Ectodermal cell (in vitro differentiated cells): ENCODE measurements around the gene SCN5A.

Experiments
- H3K27ac ChIP-seq: 2 replicates; pipeline ENCODE4 v1.7.0; 2013; ENCODE audit warnings: mild to moderate bottlenecking, low read depth, low read length; ENCODE audit not compliant: insufficient read depth, poor library complexity, severe bottlenecking
- H3K27me3 ChIP-seq: 2 replicates; pipeline ENCODE4 v1.7.0; 2013; ENCODE audit warnings: mild to moderate bottlenecking, low read length; ENCODE audit not compliant: insufficient read depth, control insufficient read depth, poor library complexity, severe bottlenecking
- H3K36me3 ChIP-seq: one replicate; pipeline ENCODE4 v1.7.0; 2013; ENCODE audit warnings: low read length; ENCODE audit not compliant: control insufficient read depth, insufficient read depth
- H3K4me1 ChIP-seq: one replicate; pipeline ENCODE4 v1.7.0; 2013; ENCODE audit warnings: low read length; ENCODE audit not compliant: control insufficient read depth, insufficient read depth
- H3K4me3 ChIP-seq: 2 replicates; pipeline ENCODE4 v1.7.0; 2013; ENCODE audit warnings: low read depth, low read length, control low read depth; ENCODE audit not compliant: insufficient read depth
- H3K9me3 ChIP-seq: 2 replicates; pipeline ENCODE4 v1.7.0; 2013; ENCODE audit warnings: mild to moderate bottlenecking, low read length, moderate library complexity; ENCODE audit not compliant: control insufficient read depth
- WGBS, 2 experiments: methylation state at CpG; one replicate each; pipeline ENCODE4 v1.1.7; 2013; ENCODE audit warnings: missing lambda C conversion rate in 2 of 2; 5-methylcytosine and 5-hydroxymethylcytosine counted together

SCN5A gene

DNA sequence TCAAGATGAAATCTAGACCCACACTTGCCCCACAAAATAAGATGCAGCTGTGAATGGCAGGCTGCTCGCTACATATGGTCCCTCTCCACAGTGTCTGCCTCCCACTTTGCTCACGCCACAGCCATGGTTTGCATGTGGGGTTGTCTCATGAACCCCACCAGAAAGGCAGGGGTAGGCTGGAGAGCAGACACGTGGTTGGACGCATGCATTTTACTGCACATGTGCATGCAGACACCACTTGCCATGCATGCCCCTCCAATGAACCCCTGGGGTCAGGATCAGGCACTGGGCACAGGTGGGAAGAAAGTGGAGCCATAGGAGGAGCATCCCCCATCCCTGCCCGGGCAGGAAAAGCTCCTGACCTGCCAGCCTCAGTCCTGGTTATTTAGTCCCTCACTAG, 20.7 kb downstream of the SCN5A start:
- Histone ChIP-seq H3K4me1 (peaks cover 10% of the 10 kb centered on the region), H3K9me3 (no peaks in the 10 kb centered on the region), H3K36me3 (no peaks in the 10 kb centered on the region), H3K27ac (no peak overlapping the region), H3K27me3 (peaks cover 11% of the 10 kb centered on the region), H3K4me3 (no peak overlapping the region)
- 94 to 96% methylated on average over 5 of the region's 5 CpGs for WGBS, 2 experiments

DNA sequence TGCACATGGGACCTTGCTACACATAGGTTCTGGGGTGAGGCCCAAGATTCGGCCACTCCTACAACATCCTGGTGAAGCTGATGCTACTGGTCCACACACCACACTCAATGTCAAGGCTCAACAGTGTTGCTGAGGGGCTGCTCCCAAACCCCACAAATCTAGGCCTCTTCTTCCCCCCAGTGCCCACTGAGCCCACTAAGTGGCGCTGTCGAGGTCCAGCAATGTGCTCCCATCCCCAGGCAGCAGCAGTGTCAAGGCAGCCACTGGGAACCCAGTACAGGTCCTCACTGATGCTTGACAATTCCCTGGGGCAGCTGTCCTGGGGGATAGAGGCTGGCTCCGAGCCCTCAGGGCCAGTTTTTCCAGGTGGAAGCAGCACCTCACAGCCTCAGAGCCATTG, 21.5 kb downstream of the SCN5A start:
- Histone ChIP-seq H3K9me3 (no peaks in the 10 kb centered on the region), H3K27ac (no peak overlapping the region), H3K4me1 (peaks cover 10% of the 10 kb centered on the region), H3K4me3 (no peak overlapping the region), H3K27me3 (peaks cover 6% of the 10 kb centered on the region), H3K36me3 (no peaks in the 10 kb centered on the region)
- 43% methylated on average over 4 of the region's 4 CpGs for WGBS, 2 experiments

DNA sequence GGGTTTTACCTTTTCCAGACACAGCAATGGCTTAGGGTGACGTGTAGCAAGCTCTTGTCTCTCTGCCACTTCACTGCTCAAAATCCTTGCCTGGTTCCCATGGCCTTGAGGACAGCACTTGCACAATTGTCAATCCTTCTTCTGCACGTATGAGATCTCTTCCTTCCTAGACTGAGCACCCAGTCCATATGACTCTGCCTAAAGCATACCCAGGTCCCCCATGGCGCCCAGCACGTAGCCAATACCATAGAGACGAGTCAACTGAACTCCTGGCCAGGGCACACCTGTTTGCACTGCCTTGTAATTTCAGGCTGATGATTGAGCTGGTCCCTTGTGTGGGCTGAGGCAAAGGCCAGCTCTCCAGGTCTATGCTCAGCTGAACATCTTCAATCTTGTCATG, 23.3 kb downstream of the SCN5A start:
- H3K36me3 ChIP-seq, result no peaks in the 10 kb centered on the region

DNA sequence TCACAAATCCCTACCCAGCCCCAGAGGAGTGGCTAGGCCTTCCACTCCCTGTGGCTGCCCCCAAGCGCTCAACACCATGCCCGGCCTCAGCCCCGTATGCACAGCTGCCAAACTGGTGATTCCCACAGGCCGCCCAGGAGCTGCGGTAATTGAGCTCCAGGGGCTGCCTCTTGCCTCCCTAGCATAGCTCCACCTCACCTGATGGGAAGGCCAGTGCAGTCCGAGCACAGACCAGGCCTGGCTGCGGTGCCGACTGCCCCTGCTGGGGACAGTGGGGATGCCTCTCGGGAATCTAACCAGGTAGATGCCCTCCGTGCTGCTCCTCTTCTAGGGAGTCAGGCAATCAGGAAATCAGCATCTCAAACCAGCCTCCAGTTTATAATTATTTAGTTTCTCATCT, 25.9 kb downstream of the SCN5A start:
- Histone ChIP-seq H3K4me1 (no peaks in the 10 kb centered on the region), H3K27me3 (peaks cover 4% of the 10 kb centered on the region), H3K36me3 (no peaks in the 10 kb centered on the region), H3K4me3 (no peak overlapping the region), H3K27ac (no peak overlapping the region), H3K9me3 (no peaks in the 10 kb centered on the region)
- 60 to 63% methylated on average over 10 of the region's 10 CpGs for WGBS, 2 experiments

More for the DNA sequence above, 23.3 kb downstream of the SCN5A start:
- H3K4me1 ChIP-seq, result peaks cover 10% of the 10 kb centered on the region
- H3K27me3 ChIP-seq, result peaks cover 4% of the 10 kb centered on the region
- WGBS, 2 experiments, result 93% methylated on average over 5 of the region's 5 CpGs
- no peak overlapping the region for H3K4me3 ChIP-seq
- H3K27ac ChIP-seq, result no peak overlapping the region
- no peaks in the 10 kb centered on the region for H3K9me3 ChIP-seq

DNA sequence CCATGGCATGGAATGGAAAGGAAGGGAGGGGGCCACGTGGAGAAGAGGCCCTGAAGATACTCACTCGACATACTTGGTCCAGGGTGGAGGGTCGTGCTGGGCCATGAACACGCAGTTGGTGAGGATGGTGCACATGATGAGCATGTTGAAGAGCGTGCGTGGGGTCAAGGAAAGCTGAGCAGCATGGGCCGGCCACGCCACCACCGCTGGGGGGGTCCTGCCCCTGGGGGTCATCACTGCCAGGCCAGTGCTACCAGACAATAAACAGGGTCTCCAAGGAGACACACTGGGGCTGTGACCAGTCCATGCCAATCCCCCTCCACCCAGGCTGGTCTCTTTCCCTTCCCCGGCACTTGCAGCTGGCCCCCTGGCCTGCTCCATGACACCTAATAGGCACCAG, 27.2 kb downstream of the SCN5A start:
- 94 to 95% methylated on average over 10 of the region's 10 CpGs for WGBS, 2 experiments
- H3K27ac ChIP-seq, result no peak overlapping the region
- H3K4me1 ChIP-seq, result peaks cover 2% of the 10 kb centered on the region
- no peaks in the 10 kb centered on the region for H3K36me3 ChIP-seq
- no peak overlapping the region for H3K4me3 ChIP-seq
- H3K27me3 ChIP-seq, result peaks cover 4% of the 10 kb centered on the region
- no peaks in the 10 kb centered on the region for H3K9me3 ChIP-seq

DNA sequence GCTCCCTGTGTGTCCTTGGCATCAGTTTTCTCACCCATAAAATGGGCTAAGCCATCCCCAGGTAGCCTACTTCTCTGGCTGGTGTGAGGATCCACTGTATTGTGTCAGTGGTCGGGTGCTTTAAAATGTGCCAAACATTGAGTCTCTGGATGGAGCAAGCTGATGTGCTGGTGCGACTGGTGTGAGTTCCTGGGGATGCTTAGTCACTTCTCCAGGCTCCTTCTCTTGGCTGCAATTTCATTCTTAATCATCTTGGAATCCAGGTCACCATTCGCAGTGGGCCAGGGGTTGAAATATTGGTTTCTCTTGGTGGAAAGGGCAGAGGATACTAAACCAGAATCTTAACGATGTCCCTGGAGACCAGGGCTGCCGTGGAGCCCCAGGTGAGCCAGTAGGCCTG, 29.3 kb downstream of the SCN5A start:
- Histone ChIP-seq H3K36me3 (no peaks in the 10 kb centered on the region), H3K27me3 (peaks cover 4% of the 10 kb centered on the region), H3K4me1 (peaks cover 18% of the 10 kb centered on the region), H3K9me3 (no peaks in the 10 kb centered on the region), H3K27ac (no peak overlapping the region), H3K4me3 (no peak overlapping the region)
- 93 to 99% methylated on average over 5 of the region's 5 CpGs for WGBS, 2 experiments

DNA sequence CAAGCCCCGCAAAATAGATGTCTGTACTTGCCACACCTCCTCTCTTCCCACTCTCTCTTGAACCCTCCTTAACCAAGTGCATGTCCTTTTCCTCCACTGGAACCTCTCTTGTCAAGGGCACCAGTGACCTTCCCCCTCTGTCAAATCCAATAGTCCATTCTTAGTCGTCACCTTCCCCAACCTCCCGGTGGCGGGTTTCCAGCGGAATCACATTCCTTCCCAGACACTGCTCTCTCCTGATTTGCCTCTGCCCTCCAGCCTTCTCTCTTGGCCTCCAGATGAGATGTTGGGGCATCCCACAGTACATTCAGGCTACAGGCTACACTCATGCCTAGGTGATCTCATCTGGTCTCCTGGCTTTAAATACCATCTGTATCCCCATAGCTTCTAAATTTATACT, 31.1 kb downstream of the SCN5A start:
- peaks cover 18% of the 10 kb centered on the region for H3K4me1 ChIP-seq
- no peaks in the 10 kb centered on the region for H3K27me3 ChIP-seq
- no peaks in the 10 kb centered on the region for H3K36me3 ChIP-seq
- H3K4me3 ChIP-seq, result no peak overlapping the region
- H3K27ac ChIP-seq, result no peak overlapping the region
- WGBS, 2 experiments, result 88 to 89% methylated on average over 5 of the region's 5 CpGs
- H3K9me3 ChIP-seq, result no peaks in the 10 kb centered on the region

DNA sequence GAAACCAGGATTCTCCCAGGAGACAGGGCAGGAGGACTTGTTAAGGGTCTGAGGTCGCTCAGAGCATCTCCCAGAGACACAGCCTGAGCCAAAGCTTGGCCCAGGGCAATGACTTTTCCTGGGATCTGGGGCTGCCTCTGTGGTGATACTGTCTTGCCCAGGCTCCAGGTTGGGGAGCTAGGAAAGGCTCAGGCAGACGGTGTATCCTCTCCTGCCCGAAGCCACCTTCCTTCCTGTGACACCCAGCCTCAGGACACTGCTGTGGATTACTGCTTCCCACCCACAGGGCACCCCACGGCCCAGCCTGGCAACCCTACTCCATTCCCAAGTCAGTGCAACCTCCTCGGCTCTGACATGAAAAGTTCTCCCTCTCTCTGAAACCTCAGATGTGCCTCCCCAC, 31.9 kb downstream of the SCN5A start:
- Histone ChIP-seq H3K27me3 (no peaks in the 10 kb centered on the region), H3K36me3 (no peaks in the 10 kb centered on the region), H3K4me3 (no peak overlapping the region), H3K4me1 (peaks cover 18% of the 10 kb centered on the region), H3K9me3 (no peaks in the 10 kb centered on the region), H3K27ac (no peak overlapping the region)
- WGBS, 2 experiments, result 84 to 88% methylated on average over 5 of the region's 5 CpGs

- no peaks in the 10 kb centered on the region for H3K36me3 ChIP-seq
- WGBS, 2 experiments, result 76 to 84% methylated on average over 5 of the region's 5 CpGs
- H3K27me3 ChIP-seq, result no peaks in the 10 kb centered on the region
- no peaks in the 10 kb centered on the region for H3K9me3 ChIP-seq
- H3K27ac ChIP-seq, result no peak overlapping the region
- H3K4me3 ChIP-seq, result no peak overlapping the region
- H3K4me1 ChIP-seq, result peaks cover 18% of the 10 kb centered on the region
Observed at GRCh38 chr3:38617137-38617536, 32.4 kb downstream of the SCN5A start.

DNA sequence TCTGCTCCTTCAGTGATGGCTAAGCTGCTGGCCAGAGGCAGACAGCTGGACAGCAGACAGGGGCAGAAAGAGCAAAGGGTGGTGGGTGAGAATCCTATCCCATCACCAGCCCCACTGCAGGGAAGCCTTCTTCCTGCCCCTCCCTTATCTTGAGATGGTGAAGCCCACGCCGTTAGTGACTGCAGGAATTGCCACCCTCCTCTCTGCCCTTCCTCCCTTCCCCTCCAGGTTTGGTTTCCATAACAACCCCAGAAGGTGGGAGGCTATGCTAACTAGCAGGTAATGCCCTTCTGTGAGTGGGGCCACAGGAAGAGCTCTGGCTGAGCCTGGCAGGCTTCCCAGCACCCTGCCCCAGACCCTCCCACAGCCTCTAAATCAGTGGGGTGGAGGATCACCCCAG, 32.8 kb downstream of the SCN5A start:
- H3K4me3 ChIP-seq, result no peak overlapping the region
- H3K27me3 ChIP-seq, result no peaks in the 10 kb centered on the region
- peaks cover 18% of the 10 kb centered on the region for H3K4me1 ChIP-seq
- WGBS, 2 experiments, result 24 to 39% methylated on average over 2 of the region's 2 CpGs
- no peaks in the 10 kb centered on the region for H3K36me3 ChIP-seq
- H3K27ac ChIP-seq, result no peak overlapping the region
- H3K9me3 ChIP-seq, result no peaks in the 10 kb centered on the region

DNA sequence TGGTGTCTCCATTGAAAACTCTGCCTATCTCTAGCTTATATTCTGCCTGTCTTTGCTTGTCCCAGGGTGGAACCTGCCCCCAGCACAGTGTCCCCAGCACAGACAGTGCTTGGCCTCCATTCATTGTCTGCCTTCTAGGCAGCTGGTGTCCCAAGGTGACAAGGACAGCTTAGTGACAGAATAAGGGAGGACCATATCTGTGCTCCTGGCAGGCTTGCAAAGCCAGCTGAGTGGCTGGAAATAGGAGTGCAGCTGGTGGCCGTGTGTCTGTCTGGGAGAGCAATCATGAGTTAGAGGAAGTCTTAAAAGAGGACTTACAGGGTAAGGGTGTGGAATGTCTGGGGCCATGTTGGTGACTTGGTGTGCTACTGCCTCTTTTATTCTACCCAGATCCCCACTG, 33.4 kb downstream of the SCN5A start:
- Histone ChIP-seq H3K4me1 (peaks cover 18% of the 10 kb centered on the region), H3K27ac (no peak overlapping the region), H3K4me3 (no peak overlapping the region), H3K36me3 (no peaks in the 10 kb centered on the region), H3K9me3 (no peaks in the 10 kb centered on the region), H3K27me3 (no peaks in the 10 kb centered on the region)
- 77 to 79% methylated on average over 1 of the region's 1 CpG for WGBS, 2 experiments
